ENCODE data around the gene TIGD3. TPM values are rescaled to one million over a fixed set of nuclear protein-coding genes. Genes with fewer than 3 reads are reported as not detected.

TIGD3 gene
- total RNA-seq, 4 donors from 2014 or later = 0.48 to 3.0 (median 0.75) TPM; not detected in 1

DNA sequence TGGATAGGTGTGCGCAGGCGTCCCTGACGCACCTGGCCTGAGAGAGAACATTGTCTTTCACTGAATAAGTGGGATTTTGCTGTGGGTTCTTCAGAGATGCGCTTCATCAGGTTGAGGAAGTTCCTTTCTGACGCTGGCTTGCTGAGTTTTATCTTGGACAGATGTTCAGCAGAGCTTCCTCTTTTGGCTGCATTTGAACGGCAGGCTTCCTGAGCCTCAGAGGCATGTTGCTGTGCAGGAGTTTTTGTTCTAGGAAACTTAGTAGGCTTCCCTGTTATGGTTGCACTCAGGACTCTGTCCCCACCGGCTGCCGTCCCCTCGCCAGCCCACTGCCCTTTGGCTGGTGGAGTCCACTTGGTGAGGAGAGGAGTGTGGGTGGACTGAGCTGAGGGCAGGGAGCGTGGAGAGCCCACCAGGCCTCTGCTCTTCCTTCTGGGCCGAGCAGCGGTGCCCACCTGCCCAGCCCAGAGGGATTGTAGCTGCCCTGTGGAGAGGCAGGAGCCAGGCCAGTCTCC is 49.1 kb downstream of the TIGD3 start:
- in situ Hi-C loops (cut with MboI; ENCODE audit: low pct_ligation_motif_present in 1 of 4, low pct_unique_long_range_greater_than_20kb in 1 of 4, low sequenced_read_pairs in 3 of 4) = no loop called here
- Histone ChIP-seq H3K36me3 (peaks cover 0 to 46% (median 6%) of the 10 kb centered on the region in 4 donors), H3K4me1 (peaks cover 3 to 32% (median 11%) of the 10 kb centered on the region in 4 donors), H3K9me3 (no peaks in the 10 kb centered on the region), H3K4me3 (no peak overlapping the region), H3K27ac (peak overlapping the region; percentile 7 to 67 (median 48)), H3K27me3 (no peaks in the 10 kb centered on the region)
- WGBS, 2 donors (ENCODE audit: low coverage in 1 of 2) = 67% methylated on average over 12 of the region's 12 CpGs; no CpG with 5 or more reads in 1 of the 2 donors
- intact Hi-C loops (cut with DNase I; ENCODE audit: low total_unique reads) = no loop called here
- TF ChIP-seq EP300 (IDR thresholded peaks at IDR 0.05; ENCODE audit: low read depth) (no peak), POLR2AphosphoS5 (IDR thresholded peaks at IDR 0.05) (peak in 2 of 3 donors; percentile 17 to 18)
- DNase-seq = no peak

DNA sequence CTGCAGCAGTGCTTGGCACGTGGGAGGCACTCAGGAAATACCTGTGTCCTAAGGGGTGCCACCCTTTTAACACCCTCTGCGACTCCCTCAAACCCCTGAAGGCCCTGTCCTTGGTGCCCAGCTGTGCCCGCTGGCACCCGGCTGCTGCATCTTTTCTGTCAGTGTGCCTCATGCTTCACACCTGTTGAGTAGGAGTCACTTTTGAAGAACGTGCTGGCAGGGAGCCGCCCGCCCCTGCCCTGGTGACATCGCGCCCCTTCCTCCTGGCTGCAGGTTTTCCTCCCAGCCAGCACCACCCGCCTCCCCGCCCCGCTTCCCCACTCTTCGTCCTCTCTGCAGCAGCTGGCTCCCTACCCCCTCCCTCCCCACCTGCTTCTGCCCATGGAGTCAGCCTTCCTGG is 49.7 kb downstream of the TIGD3 start:
- in situ Hi-C loops (cut with MboI; ENCODE audit: low pct_ligation_motif_present in 1 of 4, low pct_unique_long_range_greater_than_20kb in 1 of 4, low sequenced_read_pairs in 3 of 4) = no loop called here
- Histone ChIP-seq H3K27ac (peak overlapping the region; percentile 7 to 67 (median 48)), H3K9me3 (no peaks in the 10 kb centered on the region), H3K4me3 (no peak overlapping the region), H3K27me3 (no peaks in the 10 kb centered on the region), H3K4me1 (peaks cover 3 to 32% (median 11%) of the 10 kb centered on the region in 4 donors), H3K36me3 (peaks cover 0 to 48% (median 6%) of the 10 kb centered on the region in 4 donors)
- TF ChIP-seq POLR2A (IDR thresholded peaks at IDR 0.05) = no peak
- TF ChIP-seq, protein P1, sequence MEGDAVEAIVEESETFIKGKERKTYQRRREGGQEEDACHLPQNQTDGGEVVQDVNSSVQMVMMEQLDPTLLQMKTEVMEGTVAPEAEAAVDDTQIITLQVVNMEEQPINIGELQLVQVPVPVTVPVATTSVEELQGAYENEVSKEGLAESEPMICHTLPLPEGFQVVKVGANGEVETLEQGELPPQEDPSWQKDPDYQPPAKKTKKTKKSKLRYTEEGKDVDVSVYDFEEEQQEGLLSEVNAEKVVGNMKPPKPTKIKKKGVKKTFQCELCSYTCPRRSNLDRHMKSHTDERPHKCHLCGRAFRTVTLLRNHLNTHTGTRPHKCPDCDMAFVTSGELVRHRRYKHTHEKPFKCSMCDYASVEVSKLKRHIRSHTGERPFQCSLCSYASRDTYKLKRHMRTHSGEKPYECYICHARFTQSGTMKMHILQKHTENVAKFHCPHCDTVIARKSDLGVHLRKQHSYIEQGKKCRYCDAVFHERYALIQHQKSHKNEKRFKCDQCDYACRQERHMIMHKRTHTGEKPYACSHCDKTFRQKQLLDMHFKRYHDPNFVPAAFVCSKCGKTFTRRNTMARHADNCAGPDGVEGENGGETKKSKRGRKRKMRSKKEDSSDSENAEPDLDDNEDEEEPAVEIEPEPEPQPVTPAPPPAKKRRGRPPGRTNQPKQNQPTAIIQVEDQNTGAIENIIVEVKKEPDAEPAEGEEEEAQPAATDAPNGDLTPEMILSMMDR (IDR thresholded peaks at IDR 0.05) = no peak
- no peak for TF ChIP-seq POLR2AphosphoS5 (IDR thresholded peaks at IDR 0.05)
- no peak for TF ChIP-seq EP300 (IDR thresholded peaks at IDR 0.05; ENCODE audit: low read depth)
- intact Hi-C loops (cut with DNase I; ENCODE audit: low total_unique reads) = no loop called here
- WGBS, 2 donors (ENCODE audit: low coverage in 1 of 2) = 77% methylated on average over 13 of the region's 13 CpGs; no CpG with 5 or more reads in 1 of the 2 donors
- DNase-seq = no peak

DNA sequence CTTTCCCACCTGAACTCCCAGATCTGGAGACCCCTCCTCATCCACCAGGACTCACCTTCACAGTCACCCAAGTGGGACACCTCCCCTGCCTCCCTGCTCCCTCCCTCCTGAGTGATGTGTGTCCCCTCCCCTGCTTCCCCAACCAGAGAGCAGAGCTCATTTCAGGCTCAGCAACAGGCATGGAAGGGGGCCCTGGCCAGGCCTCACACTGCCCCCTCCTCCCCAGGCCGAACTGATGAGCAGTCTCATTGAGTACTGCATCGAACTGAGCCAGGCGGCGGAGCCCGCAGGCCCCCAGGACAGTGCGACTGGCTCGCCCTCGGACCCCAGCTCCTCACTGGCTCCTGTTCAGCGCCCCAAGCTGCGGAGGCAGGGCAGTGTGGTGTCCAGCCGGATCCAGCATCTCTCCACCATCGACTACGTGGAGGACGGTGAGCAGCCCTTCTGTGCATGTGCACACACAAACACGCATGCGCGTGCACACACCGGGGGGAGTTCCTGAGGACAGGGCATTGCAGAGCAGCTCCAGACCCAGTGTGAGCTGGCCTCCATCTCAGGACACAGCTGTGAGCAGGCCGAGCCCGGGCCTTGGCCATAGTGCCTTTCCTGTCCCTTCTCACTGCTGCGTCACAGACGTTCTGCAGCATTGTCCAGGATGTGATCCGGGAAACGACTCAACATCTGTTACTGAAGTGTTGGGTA is 50.2 kb downstream of the TIGD3 start:
- intact Hi-C loops (cut with DNase I; ENCODE audit: low total_unique reads) = no loop called here
- peak overlapping the region in 3 of 4 donors; percentile 5 to 67 (median 37) for H3K27ac ChIP-seq

More for the DNA sequence above, 50.2 kb downstream of the TIGD3 start:
- WGBS, 2 donors (ENCODE audit: low coverage in 1 of 2) = 96% methylated on average over 24 of the region's 24 CpGs; no CpG with 5 or more reads in 1 of the 2 donors
- DNase-seq = no peak
- Histone ChIP-seq H3K4me1 (peaks cover 3 to 32% (median 11%) of the 10 kb centered on the region in 4 donors), H3K4me3 (no peak overlapping the region), H3K27me3 (no peaks in the 10 kb centered on the region), H3K9me3 (no peaks in the 10 kb centered on the region), H3K36me3 (peaks cover 0 to 48% (median 8%) of the 10 kb centered on the region in 4 donors)
- TF ChIP-seq, protein P1 (IDR thresholded peaks at IDR 0.05) = no peak
- TF ChIP-seq EP300 (IDR thresholded peaks at IDR 0.05; ENCODE audit: low read depth) (no peak), POLR2AphosphoS5 (IDR thresholded peaks at IDR 0.05) (no peak), POLR2A (IDR thresholded peaks at IDR 0.05) (no peak)
- in situ Hi-C loops (cut with MboI; ENCODE audit: low pct_ligation_motif_present in 1 of 4, low pct_unique_long_range_greater_than_20kb in 1 of 4, low sequenced_read_pairs in 3 of 4) = no loop called here

Other genes starting within 250 kb of the TIGD3 start
- gene TM7SF2, start 242.9 kb upstream of the TIGD3 start, total RNA-seq = 10 to 100 TPM; 29.4 to 59.5 (median 42.3) TPM
- gene ZNHIT2, start 237.1 kb upstream of the TIGD3 start, total RNA-seq = 10 to 100 TPM in 3 of 4 donors, 1 to 10 TPM in 1; 9.6 to 40.8 (median 12.2) TPM
- gene FAU, start 232.6 kb upstream of the TIGD3 start, total RNA-seq = 100 to 1,000 TPM; 594 to 986 (median 662) TPM
- gene MRPL49, start 232.4 kb upstream of the TIGD3 start, total RNA-seq = 100 to 1,000 TPM in 1 of 4 donors, 10 to 100 TPM in 3; 10.5 to 119 (median 60.9) TPM
- gene SYVN1, start 220.2 kb upstream of the TIGD3 start, total RNA-seq = 10 to 100 TPM; 20.5 to 72.6 (median 51.9) TPM
- gene SPDYC, start 184.5 kb upstream of the TIGD3 start, total RNA-seq = not detected
- 1,000 to 10,000 TPM in 1 of 4 donors, 100 to 1,000 TPM in 3; 211 to 1,179 (median 376) TPM for gene CAPN1, start 172.8 kb upstream of the TIGD3 start, total RNA-seq
- gene POLA2, start 92.8 kb upstream of the TIGD3 start, total RNA-seq = 10 to 100 TPM in 1 of 4 donors, 1 to 10 TPM in 3; 3.0 to 17.5 (median 6.2) TPM
- gene CDC42EP2, start 39.9 kb upstream of the TIGD3 start, total RNA-seq = 10 to 100 TPM in 3 of 4 donors, 1 to 10 TPM in 1; 9.1 to 22.7 (median 14.5) TPM
- gene DPF2, start 20.9 kb upstream of the TIGD3 start, total RNA-seq = 10 to 100 TPM; 29.1 to 50.9 (median 37.6) TPM
- 1 to 10 TPM; 2.2 to 5.6 (median 5.2) TPM for gene SLC25A45, start 27.9 kb downstream of the TIGD3 start, total RNA-seq
- gene FRMD8, start 31.9 kb downstream of the TIGD3 start, total RNA-seq = 100 to 1,000 TPM in 3 of 4 donors, 10 to 100 TPM in 1; 64.3 to 164 (median 128) TPM
- gene NEAT1, start 68.0 kb downstream of the TIGD3 start, total RNA-seq = 100 to 1,000 TPM; 370 to 782 (median 680) TPM
- gene MALAT1, start 144.3 kb downstream of the TIGD3 start, total RNA-seq = over 10,000 TPM; 17,948 to 48,028 (median 23,406) TPM
- gene SCYL1, start 170.3 kb downstream of the TIGD3 start, total RNA-seq = 10 to 100 TPM; 41.0 to 78.4 (median 69.2) TPM
- 100 to 1,000 TPM in 2 of 4 donors, 10 to 100 TPM in 2; 48.7 to 467 (median 140) TPM for gene LTBP3, start 203.6 kb downstream of the TIGD3 start, total RNA-seq
- 10 to 100 TPM in 3 of 4 donors, 1 to 10 TPM in 1; 6.4 to 38.4 (median 27.9) TPM for gene ZNRD2, start 215.7 kb downstream of the TIGD3 start, total RNA-seq
- gene FAM89B, start 217.8 kb downstream of the TIGD3 start, total RNA-seq = 100 to 1,000 TPM in 1 of 4 donors, 10 to 100 TPM in 3; 25.2 to 254 (median 51.6) TPM
- 100 to 1,000 TPM in 2 of 4 donors, 10 to 100 TPM in 2; 90.2 to 215 (median 106) TPM for gene EHBP1L1, start 221.3 kb downstream of the TIGD3 start, total RNA-seq
- gene KCNK7, start 241.0 kb downstream of the TIGD3 start, total RNA-seq = 1 to 10 TPM in 1 of 4 donors, under 1 TPM in 1, not detected in 2; 0.27 to 1.6 TPM